ENCODE data around the gene FHIT. TPM values are rescaled to one million over a fixed set of nuclear protein-coding genes. Genes with fewer than 3 reads are reported as not detected.

The FHIT gene
- total RNA-seq, 2 experiments from 2014 or later = 86.0 to 90.6 TPM

DNA sequence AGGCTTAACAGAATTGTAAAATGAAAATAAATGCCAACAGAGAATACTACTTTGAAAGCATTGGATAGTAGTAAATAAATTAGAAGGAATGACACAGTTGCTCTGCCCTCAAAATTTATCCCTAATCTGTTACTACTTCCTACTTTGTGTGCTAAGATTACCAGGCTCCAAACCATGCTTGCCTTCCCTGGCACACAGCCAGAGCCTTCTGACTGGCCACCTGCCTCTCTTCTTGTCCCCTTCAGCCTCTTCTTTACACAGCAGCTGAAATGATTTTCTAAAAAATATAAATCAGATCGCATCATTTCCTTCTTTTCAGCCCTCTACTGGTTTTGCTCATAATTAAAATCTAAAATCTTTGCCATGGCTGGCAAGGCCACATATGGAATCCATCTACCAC, 334.1 kb downstream of the FHIT start:
- H3K9me3 Mint-ChIP-seq = no peaks in the 10 kb centered on the region
- H3K9me3 ChIP-seq (ENCODE audit: control insufficient read depth in 1 of 2, insufficient read depth in 1 of 2, low read length in 2 of 2) = peaks cover 0 to 3% of the 10 kb centered on the region in 2 experiments
- TF ChIP-seq, protein P1, sequence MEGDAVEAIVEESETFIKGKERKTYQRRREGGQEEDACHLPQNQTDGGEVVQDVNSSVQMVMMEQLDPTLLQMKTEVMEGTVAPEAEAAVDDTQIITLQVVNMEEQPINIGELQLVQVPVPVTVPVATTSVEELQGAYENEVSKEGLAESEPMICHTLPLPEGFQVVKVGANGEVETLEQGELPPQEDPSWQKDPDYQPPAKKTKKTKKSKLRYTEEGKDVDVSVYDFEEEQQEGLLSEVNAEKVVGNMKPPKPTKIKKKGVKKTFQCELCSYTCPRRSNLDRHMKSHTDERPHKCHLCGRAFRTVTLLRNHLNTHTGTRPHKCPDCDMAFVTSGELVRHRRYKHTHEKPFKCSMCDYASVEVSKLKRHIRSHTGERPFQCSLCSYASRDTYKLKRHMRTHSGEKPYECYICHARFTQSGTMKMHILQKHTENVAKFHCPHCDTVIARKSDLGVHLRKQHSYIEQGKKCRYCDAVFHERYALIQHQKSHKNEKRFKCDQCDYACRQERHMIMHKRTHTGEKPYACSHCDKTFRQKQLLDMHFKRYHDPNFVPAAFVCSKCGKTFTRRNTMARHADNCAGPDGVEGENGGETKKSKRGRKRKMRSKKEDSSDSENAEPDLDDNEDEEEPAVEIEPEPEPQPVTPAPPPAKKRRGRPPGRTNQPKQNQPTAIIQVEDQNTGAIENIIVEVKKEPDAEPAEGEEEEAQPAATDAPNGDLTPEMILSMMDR (IDR thresholded peaks at IDR 0.05) = no peak
- no peak overlapping the region for H3K27ac ChIP-seq (ENCODE audit: low read depth in 1 of 2, low read length in 2 of 2)
- no peaks in the 10 kb centered on the region for H3K36me3 Mint-ChIP-seq (ENCODE audit: low read depth)
- H3K27ac Mint-ChIP-seq = no peak overlapping the region
- H3K36me3 ChIP-seq (ENCODE audit: insufficient read depth, low read length) = no peaks in the 10 kb centered on the region
- POLR2A ChIA-PET = no interaction called here
- no peaks in the 10 kb centered on the region for H3K4me1 ChIP-seq (ENCODE audit: insufficient read depth, low read length)
- CTCF ChIA-PET = no interaction called here
- ATAC-seq (ENCODE audit: poor library complexity) (no peak), DNase-seq (no peak)
- no peak overlapping the region for H3K4me3 ChIP-seq (ENCODE audit: low read length)
- H3K27me3 Mint-ChIP-seq = no peaks in the 10 kb centered on the region
- H3K4me3 Mint-ChIP-seq = no peak overlapping the region
- intact Hi-C loops (cut with DNase I, micrococcal nuclease) = no loop called here
- no peaks in the 10 kb centered on the region for H3K4me1 Mint-ChIP-seq (ENCODE audit: low read depth)
- no peaks in the 10 kb centered on the region for H3K27me3 ChIP-seq (ENCODE audit: control insufficient read depth in 1 of 2, insufficient read depth in 2 of 2, low read length in 2 of 2)

DNA sequence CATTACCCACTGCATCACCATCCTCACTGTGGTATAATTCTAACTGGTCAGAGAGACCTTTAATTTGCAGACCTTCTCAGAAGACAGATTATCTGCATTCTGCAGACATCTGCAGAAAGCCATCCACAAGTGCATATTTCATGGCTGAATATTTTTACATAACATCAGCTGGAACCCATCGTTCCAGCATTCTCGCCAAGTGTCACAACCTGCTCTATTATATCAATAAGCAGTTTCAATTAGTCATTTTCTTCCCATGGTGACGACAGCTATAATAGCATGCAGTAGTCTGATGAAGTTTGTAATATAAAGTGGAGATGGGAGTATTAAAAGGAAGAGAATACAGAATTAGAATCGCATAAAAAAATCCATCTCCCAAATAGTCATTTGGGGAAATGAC, 334.7 kb downstream of the FHIT start:
- no peaks in the 10 kb centered on the region for H3K4me1 Mint-ChIP-seq (ENCODE audit: low read depth)
- no peak for ATAC-seq (ENCODE audit: poor library complexity)
- CTCF ChIA-PET = no interaction called here
- Histone ChIP-seq H3K4me3 (ENCODE audit: low read length) (no peak overlapping the region), H3K27ac (ENCODE audit: low read depth in 1 of 2, low read length in 2 of 2) (no peak overlapping the region), H3K9me3 (ENCODE audit: control insufficient read depth in 1 of 2, insufficient read depth in 1 of 2, low read length in 2 of 2) (peaks cover 0 to 3% of the 10 kb centered on the region in 2 experiments), H3K4me1 (ENCODE audit: insufficient read depth, low read length) (no peaks in the 10 kb centered on the region), H3K36me3 (ENCODE audit: insufficient read depth, low read length) (no peaks in the 10 kb centered on the region), H3K27me3 (ENCODE audit: control insufficient read depth in 1 of 2, insufficient read depth in 2 of 2, low read length in 2 of 2) (no peaks in the 10 kb centered on the region)
- H3K27me3 Mint-ChIP-seq = no peaks in the 10 kb centered on the region
- H3K27ac Mint-ChIP-seq = no peak overlapping the region
- H3K9me3 Mint-ChIP-seq = no peaks in the 10 kb centered on the region
- H3K36me3 Mint-ChIP-seq (ENCODE audit: low read depth) = no peaks in the 10 kb centered on the region
- POLR2A ChIA-PET = no interaction called here
- no peak overlapping the region for H3K4me3 Mint-ChIP-seq
- TF ChIP-seq, protein P1 (IDR thresholded peaks at IDR 0.05) = no peak
- DNase-seq = no peak
- intact Hi-C loops (cut with DNase I, micrococcal nuclease) = no loop called here

DNA sequence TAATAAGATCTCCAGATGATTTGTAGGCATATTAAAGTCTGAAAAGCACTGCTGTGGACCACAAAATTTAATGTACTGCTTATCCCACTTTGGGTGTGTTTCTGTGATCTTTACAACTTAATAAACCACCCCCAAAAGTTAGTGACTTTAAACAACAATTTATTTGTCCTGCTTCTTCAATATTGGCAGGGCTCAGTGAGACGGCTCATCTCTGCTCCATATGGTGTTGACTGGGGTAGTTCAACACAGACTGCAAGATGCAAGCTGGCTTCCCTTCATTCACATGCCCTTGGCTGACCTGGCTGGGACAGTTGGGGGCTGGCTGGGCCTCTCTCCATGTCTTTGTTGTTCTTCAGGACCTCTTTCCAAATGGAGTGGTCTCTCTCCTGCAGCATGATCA, 337.8 kb downstream of the FHIT start:
- DNase-seq (no peak), ATAC-seq (ENCODE audit: poor library complexity) (no peak)
- POLR2A ChIA-PET = no interaction called here
- Histone ChIP-seq H3K9me3 (ENCODE audit: control insufficient read depth in 1 of 2, insufficient read depth in 1 of 2, low read length in 2 of 2) (peaks cover 0 to 8% of the 10 kb centered on the region in 2 experiments), H3K27me3 (ENCODE audit: control insufficient read depth in 1 of 2, insufficient read depth in 2 of 2, low read length in 2 of 2) (no peaks in the 10 kb centered on the region), H3K36me3 (ENCODE audit: insufficient read depth, low read length) (no peaks in the 10 kb centered on the region), H3K4me1 (ENCODE audit: insufficient read depth, low read length) (no peaks in the 10 kb centered on the region), H3K27ac (ENCODE audit: low read depth in 1 of 2, low read length in 2 of 2) (no peak overlapping the region), H3K4me3 (ENCODE audit: low read length) (no peak overlapping the region)
- H3K27ac Mint-ChIP-seq = no peak overlapping the region
- no peaks in the 10 kb centered on the region for H3K4me1 Mint-ChIP-seq (ENCODE audit: low read depth)
- intact Hi-C loops (cut with DNase I, micrococcal nuclease) = no loop called here
- no peaks in the 10 kb centered on the region for H3K36me3 Mint-ChIP-seq (ENCODE audit: low read depth)
- CTCF ChIA-PET = no interaction called here
- peaks cover 3% of the 10 kb centered on the region for H3K9me3 Mint-ChIP-seq
- TF ChIP-seq, protein P1 (IDR thresholded peaks at IDR 0.05) = no peak
- no peak overlapping the region for H3K4me3 Mint-ChIP-seq
- H3K27me3 Mint-ChIP-seq = no peaks in the 10 kb centered on the region

All from CD4-positive, alpha-beta T cell (primary cell).